Transverse colon (tissue), 4 donors: ENCODE data around the gene RASL10A. TPM values are rescaled to one million over a fixed set of nuclear protein-coding genes. Genes with fewer than 3 reads are reported as not detected.

Experiments used
- DNase-seq: peaks from one replicate; pipeline ENCODE4 v3.0.0-alpha.2; 2019
- H3K27ac ChIP-seq, 4 donors: fragments of 200-600 bp; sonication (generic); 2 replicates each; pipeline ENCODE4 v1.5.1; 2016 to 2018; ENCODE audit warnings: inconsistent platforms in 4 of 4
- H3K27me3 ChIP-seq: fragments of 200-600 bp; sonication (generic); 2 replicates; pipeline ENCODE4 v1.5.1; 2017; ENCODE audit warnings: inconsistent platforms
- H3K36me3 ChIP-seq, 4 donors: fragments of 200-600 bp; sonication (generic); 2 replicates each; pipeline ENCODE4 v1.5.1; 2017 to 2019; ENCODE audit warnings: inconsistent platforms in 4 of 4
- H3K4me1 ChIP-seq, 4 donors: fragments of 200-600 bp; sonication (generic); 2 replicates each; pipeline ENCODE4 v1.5.1; 2017 to 2020; ENCODE audit warnings: inconsistent platforms in 4 of 4
- H3K4me3 ChIP-seq, 4 donors: fragments of 200-600 bp; sonication (generic); 1 replicate in 1 of 4; 2 replicates in 3 of 4; pipeline versions ENCODE4 v1.5.1 to v1.6.1; 2017 to 2019; ENCODE audit warnings: inconsistent platforms in 4 of 4
- H3K9me3 ChIP-seq, 2 donors: fragments of 200-600 bp; sonication (generic); 2 replicates each; pipeline ENCODE4 v1.5.1; 2017 to 2019; ENCODE audit warnings: inconsistent platforms in 2 of 2
- EP300 ChIP-seq: sonication (generic); formaldehyde crosslinking; IDR thresholded peaks from one replicate; pipeline ENCODE4 v1.6.1; 2017; ENCODE audit warnings: antibody characterized with exemption, low read depth
- POLR2A ChIP-seq: fragments of 450-650 bp; IDR thresholded peaks from one replicate; pipeline ENCODE4 v1.6.1; 2016; ENCODE audit warnings: antibody characterized with exemption, mild to moderate bottlenecking, moderate library complexity
- POLR2AphosphoS5 ChIP-seq, 3 donors: sonication (generic); formaldehyde crosslinking; IDR thresholded peaks; one replicate each; pipeline ENCODE4 v1.6.1; 2016; ENCODE audit warnings: antibody characterized with exemption in 3 of 3
- WGBS, 2 donors: methylation state at CpG; one replicate each; pipeline ENCODE4 v1.1.5; 2018; ENCODE audit warnings: low coverage in 1 of 2; 5-methylcytosine and 5-hydroxymethylcytosine counted together
- in situ Hi-C, 4 donors: fragments of 200-750 bp; cut with MboI; loops; one replicate each; pipeline versions ENCODE4 v1.15.0 to v1.15.1; 2017; ENCODE audit warnings: low sequenced_read_pairs in 3 of 4, low pct_ligation_motif_present in 1 of 4, low pct_unique_long_range_greater_than_20kb in 1 of 4
- intact Hi-C: fragments of 100-400 bp; cut with DNase I; formaldehyde crosslinking; loops from one replicate; pipeline ENCODE4 v1.15.1; 2023; ENCODE audit warnings: low total_unique reads
- total RNA-seq, 4 donors: library from RNA; depleted of rRNA; stranded (reverse); fragments of >200 nt; gene quantifications; one replicate each; pipeline ENCODE4 v1.1.0, GENCODE V29; 2016
- TF ChIP-seq, protein P1 (sequence below), 5 experiments: fragments of 200-600 bp in 3 of 5; fragments of 450-650 bp in 2 of 5; sonication (generic) in 3 of 5; IDR thresholded peaks; 1 replicate in 2 of 5; 2 replicates in 3 of 5; pipeline ENCODE4 v1.5.1; 2016 to 2017; ENCODE audit warnings: antibody characterized with exemption in 5 of 5, inconsistent platforms in 3 of 5, mild to moderate bottlenecking in 2 of 5, moderate library complexity in 1 of 5

Gene RASL10A
- total RNA-seq, 4 donors from 2014 or later = 1.2 to 5.0 (median 2.4) TPM; not detected in 1

DNA sequence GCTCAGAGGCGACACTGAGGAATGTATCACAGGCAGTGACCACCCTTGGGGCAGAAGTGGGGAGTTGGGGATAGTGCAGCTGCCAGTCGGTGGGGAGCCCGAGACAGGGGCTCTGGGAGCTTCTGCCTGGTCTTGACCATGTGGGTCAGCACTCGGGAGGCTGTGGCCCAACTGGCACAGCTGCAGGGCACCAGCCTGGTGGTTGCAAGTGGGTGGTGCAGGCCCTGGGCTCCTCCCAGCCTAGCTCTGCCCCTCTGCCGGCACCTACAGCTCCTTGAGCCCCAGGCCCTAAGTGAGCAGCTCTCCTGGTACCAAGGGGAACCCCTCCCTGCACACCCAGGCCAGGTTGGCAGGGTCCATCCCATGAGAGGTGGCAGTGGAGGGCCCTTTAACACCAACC is 12.6 kb upstream of the RASL10A start:
- Histone ChIP-seq H3K27ac (no peak overlapping the region), H3K4me1 (no peaks in the 10 kb centered on the region), H3K27me3 (no peaks in the 10 kb centered on the region), H3K36me3 (peaks cover 0 to 12% (median 4%) of the 10 kb centered on the region in 4 donors), H3K4me3 (no peak overlapping the region), H3K9me3 (no peaks in the 10 kb centered on the region)
- DNase-seq = no peak
- WGBS, 2 donors = 92% methylated on average over 5 of the region's 5 CpGs; no CpG with 5 or more reads in 1 of the 2 donors
- in situ Hi-C loops = no loop called here
- TF ChIP-seq POLR2AphosphoS5 (IDR thresholded peaks at IDR 0.05) (no peak), EP300 (no peak), POLR2A (no peak)
- TF ChIP-seq, protein P1, sequence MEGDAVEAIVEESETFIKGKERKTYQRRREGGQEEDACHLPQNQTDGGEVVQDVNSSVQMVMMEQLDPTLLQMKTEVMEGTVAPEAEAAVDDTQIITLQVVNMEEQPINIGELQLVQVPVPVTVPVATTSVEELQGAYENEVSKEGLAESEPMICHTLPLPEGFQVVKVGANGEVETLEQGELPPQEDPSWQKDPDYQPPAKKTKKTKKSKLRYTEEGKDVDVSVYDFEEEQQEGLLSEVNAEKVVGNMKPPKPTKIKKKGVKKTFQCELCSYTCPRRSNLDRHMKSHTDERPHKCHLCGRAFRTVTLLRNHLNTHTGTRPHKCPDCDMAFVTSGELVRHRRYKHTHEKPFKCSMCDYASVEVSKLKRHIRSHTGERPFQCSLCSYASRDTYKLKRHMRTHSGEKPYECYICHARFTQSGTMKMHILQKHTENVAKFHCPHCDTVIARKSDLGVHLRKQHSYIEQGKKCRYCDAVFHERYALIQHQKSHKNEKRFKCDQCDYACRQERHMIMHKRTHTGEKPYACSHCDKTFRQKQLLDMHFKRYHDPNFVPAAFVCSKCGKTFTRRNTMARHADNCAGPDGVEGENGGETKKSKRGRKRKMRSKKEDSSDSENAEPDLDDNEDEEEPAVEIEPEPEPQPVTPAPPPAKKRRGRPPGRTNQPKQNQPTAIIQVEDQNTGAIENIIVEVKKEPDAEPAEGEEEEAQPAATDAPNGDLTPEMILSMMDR (IDR thresholded peaks at IDR 0.05) = no peak
- intact Hi-C loops = no loop called here

DNA sequence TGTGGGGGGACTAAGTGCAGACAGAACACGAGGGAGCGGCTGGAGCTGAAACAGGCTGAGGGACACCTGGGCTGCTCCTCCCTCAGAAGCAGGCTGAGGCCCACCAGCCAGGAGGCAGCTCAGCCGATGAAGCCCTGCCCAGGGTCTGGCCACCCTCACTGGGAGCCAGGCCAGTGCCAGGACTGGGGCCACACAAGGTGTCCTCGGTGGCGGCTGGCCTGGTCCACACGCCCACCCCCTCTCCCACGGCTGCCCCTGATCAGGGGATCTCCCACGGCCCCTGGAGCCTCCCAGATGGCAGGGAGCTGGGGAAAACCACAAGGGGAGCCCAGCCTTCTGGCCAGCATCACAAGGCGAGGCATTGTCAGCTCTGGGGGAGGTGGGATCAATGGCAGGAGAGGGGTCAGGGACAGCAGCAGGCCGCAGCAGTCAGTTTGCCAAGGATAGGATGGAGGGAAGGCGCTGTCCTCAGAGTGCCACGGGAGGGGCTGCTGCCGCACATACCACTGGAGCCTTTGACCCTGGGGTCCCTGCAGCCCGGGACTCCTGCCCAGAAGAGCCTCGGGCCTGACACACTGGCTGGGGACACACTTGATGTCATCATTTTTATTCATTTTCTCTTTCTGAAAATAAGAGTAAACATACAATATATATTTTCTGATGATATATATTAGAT is 11.7 kb upstream of the RASL10A start:
- Histone ChIP-seq H3K9me3 (no peaks in the 10 kb centered on the region), H3K4me1 (no peaks in the 10 kb centered on the region), H3K27me3 (no peaks in the 10 kb centered on the region), H3K4me3 (no peak overlapping the region), H3K36me3 (peaks cover 0 to 12% (median 4%) of the 10 kb centered on the region in 4 donors), H3K27ac (no peak overlapping the region)
- TF ChIP-seq, protein P1 (IDR thresholded peaks at IDR 0.05) = no peak
- TF ChIP-seq POLR2AphosphoS5 (IDR thresholded peaks at IDR 0.05) = no peak
- TF ChIP-seq EP300 = no peak
- no peak for TF ChIP-seq POLR2A
- intact Hi-C loops = no loop called here
- WGBS, 2 donors = 88 to 92% methylated on average over 3 to 8 of the region's 15 CpGs
- in situ Hi-C loops = no loop called here
- DNase-seq = no peak

DNA sequence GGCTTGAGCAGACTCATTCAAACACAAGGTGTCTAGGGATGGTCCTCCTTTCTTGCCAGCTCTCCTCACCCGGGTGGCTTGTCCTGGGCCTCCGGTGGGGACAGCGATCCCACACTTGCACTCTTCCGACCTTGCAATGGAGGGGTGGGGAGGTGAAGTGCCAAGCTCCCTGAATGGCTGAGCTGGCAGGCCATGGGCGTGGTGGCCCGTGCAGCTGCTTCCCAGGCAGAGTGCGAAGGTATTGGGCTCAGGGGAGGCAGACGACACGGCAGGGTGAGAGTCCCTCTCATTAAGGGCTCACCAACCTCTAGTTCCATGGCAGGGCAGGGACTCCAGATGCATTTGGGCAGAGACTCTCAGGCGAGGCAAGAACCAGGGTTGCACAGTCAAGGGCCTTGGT is 11.0 kb upstream of the RASL10A start:
- no peak overlapping the region for H3K4me3 ChIP-seq
- no peak overlapping the region for H3K27ac ChIP-seq
- H3K9me3 ChIP-seq = no peaks in the 10 kb centered on the region
- WGBS, 2 donors = 89% methylated on average over 10 of the region's 10 CpGs; no CpG with 5 or more reads in 1 of the 2 donors
- peaks cover 0 to 10% (median 4%) of the 10 kb centered on the region in 4 donors for H3K36me3 ChIP-seq
- no peak for DNase-seq
- intact Hi-C loops (no loop called here), in situ Hi-C loops (no loop called here)
- TF ChIP-seq EP300 (no peak), POLR2A (no peak), POLR2AphosphoS5 (IDR thresholded peaks at IDR 0.05) (no peak)
- TF ChIP-seq, protein P1 (IDR thresholded peaks at IDR 0.05) = no peak
- no peaks in the 10 kb centered on the region for H3K27me3 ChIP-seq
- no peaks in the 10 kb centered on the region for H3K4me1 ChIP-seq

DNA sequence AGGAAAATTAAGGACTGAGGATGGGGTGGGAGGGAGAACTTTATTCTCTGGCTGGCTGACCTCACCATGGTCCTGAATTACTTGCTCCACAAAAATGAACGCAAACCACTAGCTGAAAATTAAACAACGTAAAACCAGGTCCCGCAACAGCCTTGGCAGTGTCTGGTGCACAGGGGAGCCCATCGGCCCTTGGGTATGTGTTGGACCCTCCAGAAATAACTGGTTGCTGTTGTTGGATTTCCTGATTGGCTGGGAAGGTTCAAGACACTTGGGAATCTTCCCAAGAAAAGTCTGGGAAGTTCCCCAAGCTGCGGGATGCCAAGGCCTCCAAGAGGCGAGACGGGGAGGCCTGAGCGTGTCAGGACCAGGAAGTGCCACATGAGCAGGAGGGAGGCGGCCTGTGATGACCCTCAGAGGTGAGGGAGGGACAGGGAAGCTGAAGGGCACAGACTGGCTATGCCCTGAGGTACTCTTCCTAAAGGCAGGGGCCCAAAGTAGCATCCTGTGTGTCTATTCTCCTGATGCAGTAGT is 10.4 kb upstream of the RASL10A start:
- Histone ChIP-seq H3K27ac (no peak overlapping the region), H3K36me3 (peaks cover 0 to 10% (median 4%) of the 10 kb centered on the region in 4 donors), H3K27me3 (no peaks in the 10 kb centered on the region), H3K9me3 (no peaks in the 10 kb centered on the region), H3K4me3 (no peak overlapping the region), H3K4me1 (no peaks in the 10 kb centered on the region)
- intact Hi-C loops = no loop called here
- TF ChIP-seq POLR2AphosphoS5 (IDR thresholded peaks at IDR 0.05) (no peak), POLR2A (no peak), EP300 (no peak)
- TF ChIP-seq, protein P1 (IDR thresholded peaks at IDR 0.05) = no peak
- in situ Hi-C loops = no loop called here
- 58 to 76% methylated on average over 7 to 9 of the region's 9 CpGs for WGBS, 2 donors
- no peak for DNase-seq
